ENCODE results near the gene RASA4B. TPM values are rescaled to one million over a fixed set of nuclear protein-coding genes. Genes with fewer than 3 reads are reported as not detected.
"Not testable (repeated sequence)": the region's sequence is repeated elsewhere in the genome, so short reads cannot be mapped to it uniquely, and the experiment has no call there.

The RASA4B gene
- polyA plus RNA-seq (2011; rRNA removed) (9.5 and 15.0 TPM in 2 replicates), polyA minus RNA-seq (2011; rRNA and poly(A)+ RNA removed) (6.4 and 9.4 TPM in 2 replicates)

- peak within 1 kb of the TSS; percentile 33 for H3K4me3 ChIP-seq (ENCODE audit: low read depth, low read length)
- POLR2A ChIA-PET; H3K27me3 ChIP-seq (ENCODE audit: control insufficient read depth, insufficient read depth, low read length); DNase-seq (ENCODE audit: low read depth); H3K36me3 ChIP-seq (ENCODE audit: control insufficient read depth, insufficient read depth, low read length); CTCF ChIA-PET: not testable (repeated sequence)
These were observed at the start of gene RASA4B for GRCh38 chr7:102517550-102518147. Gene RASA4B (minus strand): TSS chr7:102517777. CDS start chr7:102517710, 67 bp downstream.

GRCh38 chr7:102550808-102551422 is 33.3 kb upstream of the RASA4B start, which contains the start of gene SPDYE2:
Gene SPDYE2 (plus strand): TSS chr7:102551226. CDS start chr7:102553256, 2,030 bp downstream.
- H3K27me3 ChIP-seq (ENCODE audit: control insufficient read depth, insufficient read depth, low read length); POLR2A ChIA-PET; CTCF ChIA-PET; H3K36me3 ChIP-seq (ENCODE audit: control insufficient read depth, insufficient read depth, low read length); DNase-seq (ENCODE audit: low read depth); H3K4me3 ChIP-seq (ENCODE audit: low read depth, low read length): not testable (repeated sequence)

- POLR2A ChIA-PET; H3K36me3 ChIP-seq (ENCODE audit: control insufficient read depth, insufficient read depth, low read length); H3K27me3 ChIP-seq (ENCODE audit: control insufficient read depth, insufficient read depth, low read length); DNase-seq (ENCODE audit: low read depth); H3K4me3 ChIP-seq (ENCODE audit: low read depth, low read length); CTCF ChIA-PET: not testable (repeated sequence)
These were observed 28.8 kb upstream of the RASA4B start for GRCh38 chr7:102546353-102546752.

- H3K27me3 ChIP-seq (ENCODE audit: control insufficient read depth, insufficient read depth, low read length); CTCF ChIA-PET; H3K36me3 ChIP-seq (ENCODE audit: control insufficient read depth, insufficient read depth, low read length); POLR2A ChIA-PET; DNase-seq (ENCODE audit: low read depth); H3K4me3 ChIP-seq (ENCODE audit: low read depth, low read length): not testable (repeated sequence)
These were observed 27.7 kb upstream of the RASA4B start for GRCh38 chr7:102545288-102545687.

- H3K4me3 ChIP-seq (ENCODE audit: low read depth, low read length); POLR2A ChIA-PET; DNase-seq (ENCODE audit: low read depth); H3K36me3 ChIP-seq (ENCODE audit: control insufficient read depth, insufficient read depth, low read length); CTCF ChIA-PET; H3K27me3 ChIP-seq (ENCODE audit: control insufficient read depth, insufficient read depth, low read length): not testable (repeated sequence)
These were observed 26.8 kb upstream of the RASA4B start for GRCh38 chr7:102544372-102544771.

- POLR2A ChIA-PET; H3K36me3 ChIP-seq (ENCODE audit: control insufficient read depth, insufficient read depth, low read length); H3K27me3 ChIP-seq (ENCODE audit: control insufficient read depth, insufficient read depth, low read length); H3K4me3 ChIP-seq (ENCODE audit: low read depth, low read length); CTCF ChIA-PET; DNase-seq (ENCODE audit: low read depth): not testable (repeated sequence)
These were observed 26.0 kb upstream of the RASA4B start, which contains the start of gene UPK3BL2 for GRCh38 chr7:102543596-102543995. Gene UPK3BL2 (minus strand): TSS chr7:102543696. CDS start chr7:102543636, 60 bp downstream.

GRCh38 chr7:102542771-102543170 is 25.2 kb upstream of the RASA4B start:
- H3K4me3 ChIP-seq (ENCODE audit: low read depth, low read length); H3K36me3 ChIP-seq (ENCODE audit: control insufficient read depth, insufficient read depth, low read length); POLR2A ChIA-PET; H3K27me3 ChIP-seq (ENCODE audit: control insufficient read depth, insufficient read depth, low read length); CTCF ChIA-PET; DNase-seq (ENCODE audit: low read depth): not testable (repeated sequence)

- H3K27me3 ChIP-seq (ENCODE audit: control insufficient read depth, insufficient read depth, low read length); DNase-seq (ENCODE audit: low read depth); H3K36me3 ChIP-seq (ENCODE audit: control insufficient read depth, insufficient read depth, low read length); H3K4me3 ChIP-seq (ENCODE audit: low read depth, low read length); POLR2A ChIA-PET; CTCF ChIA-PET: not testable (repeated sequence)
These were observed 24.5 kb upstream of the RASA4B start for GRCh38 chr7:102542083-102542482.

- H3K36me3 ChIP-seq (ENCODE audit: control insufficient read depth, insufficient read depth, low read length); CTCF ChIA-PET; DNase-seq (ENCODE audit: low read depth); H3K27me3 ChIP-seq (ENCODE audit: control insufficient read depth, insufficient read depth, low read length); POLR2A ChIA-PET; H3K4me3 ChIP-seq (ENCODE audit: low read depth, low read length): not testable (repeated sequence)
These were observed 23.0 kb upstream of the RASA4B start for GRCh38 chr7:102540604-102541003.

- H3K36me3 ChIP-seq (ENCODE audit: control insufficient read depth, insufficient read depth, low read length); POLR2A ChIA-PET; DNase-seq (ENCODE audit: low read depth); CTCF ChIA-PET; H3K4me3 ChIP-seq (ENCODE audit: low read depth, low read length); H3K27me3 ChIP-seq (ENCODE audit: control insufficient read depth, insufficient read depth, low read length): not testable (repeated sequence)
These were observed 17.6 kb upstream of the RASA4B start for GRCh38 chr7:102535062-102535615.

- POLR2A ChIA-PET; DNase-seq (ENCODE audit: low read depth); H3K36me3 ChIP-seq (ENCODE audit: control insufficient read depth, insufficient read depth, low read length); CTCF ChIA-PET; H3K27me3 ChIP-seq (ENCODE audit: control insufficient read depth, insufficient read depth, low read length); H3K4me3 ChIP-seq (ENCODE audit: low read depth, low read length): not testable (repeated sequence)
These were observed 14.6 kb upstream of the RASA4B start for GRCh38 chr7:102532127-102532526.

- DNase-seq (ENCODE audit: low read depth); H3K4me3 ChIP-seq (ENCODE audit: low read depth, low read length); H3K36me3 ChIP-seq (ENCODE audit: control insufficient read depth, insufficient read depth, low read length); POLR2A ChIA-PET; CTCF ChIA-PET; H3K27me3 ChIP-seq (ENCODE audit: control insufficient read depth, insufficient read depth, low read length): not testable (repeated sequence)
These were observed 14.0 kb upstream of the RASA4B start for GRCh38 chr7:102531583-102531982.

All from BJ (cell line).